Vagina (tissue), 2 donors: Measurements from ENCODE around the gene MASP1.

Experiments
- CTCF ChIP-seq, 3 experiments: fragments of 450-650 bp in 2 of 3; fragments of 200-600 bp in 1 of 3; sonication (generic) in 1 of 3; IDR thresholded peaks; one replicate each; pipeline ENCODE4 v1.5.1; 2017 to 2019; ENCODE audit warnings: antibody characterized with exemption in 3 of 3, mild to moderate bottlenecking in 2 of 3, moderate library complexity in 2 of 3
- POLR2A ChIP-seq, 2 donors: fragments of 450-650 bp; IDR thresholded peaks; one replicate each; pipeline ENCODE4 v1.6.1; 2017; ENCODE audit warnings: antibody characterized with exemption in 2 of 2, mild to moderate bottlenecking in 2 of 2, moderate library complexity in 2 of 2

GRCh38 chr3:187292181-187292580 is 644 bp upstream of the MASP1 start:
- TF ChIP-seq CTCF (IDR thresholded peaks at IDR 0.05), result no peak
- TF ChIP-seq POLR2A (IDR thresholded peaks at IDR 0.05), result no peak
